Urothelium cell line (cell line): Measurements from ENCODE around the gene PRR20A.
"Not testable (repeated sequence)": the region's sequence is repeated elsewhere in the genome, so short reads cannot be mapped to it uniquely, and the experiment has no call there.

Source experiments
- DNase-seq: peaks from one replicate; pipeline ENCODE4 v3.0.0; 2011; ENCODE audit warnings: low spot score, mixed read lengths
- FAIRE-seq: peaks from 2 replicates; lab custom pipeline; 2011; peaks lifted over from hg19 to GRCh38; lab: Jason Lieb, UNC

PRR20A gene

DNA sequence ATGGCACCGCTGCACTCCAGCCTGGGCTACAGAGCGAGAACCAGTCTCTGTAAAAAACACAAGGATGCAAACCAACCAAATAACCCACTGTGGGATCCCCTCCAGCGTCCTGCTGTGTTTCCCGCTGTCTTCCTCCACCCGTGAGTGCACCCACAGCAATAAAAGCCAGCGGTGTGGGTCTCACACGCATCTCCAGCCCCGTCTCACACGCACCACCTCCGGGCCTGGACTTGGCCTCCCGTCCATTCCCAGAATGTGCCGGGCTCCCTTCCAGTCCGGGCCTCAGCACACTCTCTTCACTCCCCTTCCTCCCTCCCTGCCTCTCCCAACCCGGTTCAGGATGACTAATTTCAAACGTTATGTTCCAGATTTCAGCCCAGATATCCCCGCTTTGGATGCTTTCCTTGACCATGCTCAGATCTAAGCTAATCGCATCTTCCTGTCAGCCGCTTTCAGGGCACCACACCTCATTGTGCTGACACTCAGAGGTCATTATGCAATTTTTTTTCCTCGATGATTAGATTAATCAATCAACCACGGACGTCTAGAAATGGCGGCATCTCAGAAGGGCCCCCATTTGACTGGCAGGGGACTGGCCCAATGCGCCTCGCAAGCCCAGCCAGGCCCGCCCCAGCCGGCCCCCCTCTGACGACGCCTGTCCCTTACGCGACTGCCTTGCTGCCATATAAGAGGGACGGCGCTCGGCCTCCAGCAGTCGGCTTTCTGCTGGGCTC is at the start of gene PRR20A:
PRR20A (plus strand) TSS at position 684 of the 734 bp plus-strand sequence. CDS start 387 bp downstream, outside the sequence.
- DNase-seq, FAIRE-seq: not testable (repeated sequence)

DNA sequence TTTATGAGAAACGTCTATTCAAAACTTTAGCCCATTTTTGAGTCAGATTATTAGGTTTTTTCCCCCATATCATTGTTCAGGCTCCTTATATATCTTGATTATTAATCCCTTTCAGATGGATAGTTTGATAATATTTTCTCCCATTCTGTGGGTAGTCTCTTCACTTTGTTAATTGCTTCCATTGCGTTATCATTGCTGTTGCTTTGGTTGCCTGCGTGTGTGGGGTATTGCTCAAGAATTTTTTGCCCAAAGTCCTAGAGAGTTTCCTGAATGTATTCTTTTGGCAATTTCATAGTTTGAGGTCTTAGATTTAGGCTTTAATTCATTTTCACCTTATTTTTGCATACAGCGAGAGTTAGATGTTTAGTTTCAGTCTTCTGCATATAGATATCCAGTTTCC is 25.8 kb upstream of the PRR20A start:
- DNase-seq (no peak), FAIRE-seq (no peak)

DNA sequence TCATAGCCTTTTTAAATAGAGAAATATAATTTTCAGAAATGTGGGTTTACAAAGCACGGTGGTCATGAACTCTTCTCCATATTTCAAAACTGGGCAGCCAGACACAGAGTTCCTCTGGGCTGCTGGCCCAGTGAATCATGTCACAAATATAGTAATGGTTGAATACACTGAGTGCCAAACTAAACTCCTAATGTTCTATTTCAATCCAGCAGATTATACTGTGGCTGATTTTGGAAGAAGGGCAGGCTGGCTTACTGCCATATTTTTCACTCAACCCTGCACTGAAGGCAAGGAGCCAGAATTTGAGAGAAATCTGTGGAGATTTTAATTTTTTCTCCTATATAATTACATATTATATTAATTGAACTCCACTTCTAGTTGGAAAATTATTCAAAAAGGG is 17.0 kb upstream of the PRR20A start:
- DNase-seq: no peak
- FAIRE-seq: no peak

DNA sequence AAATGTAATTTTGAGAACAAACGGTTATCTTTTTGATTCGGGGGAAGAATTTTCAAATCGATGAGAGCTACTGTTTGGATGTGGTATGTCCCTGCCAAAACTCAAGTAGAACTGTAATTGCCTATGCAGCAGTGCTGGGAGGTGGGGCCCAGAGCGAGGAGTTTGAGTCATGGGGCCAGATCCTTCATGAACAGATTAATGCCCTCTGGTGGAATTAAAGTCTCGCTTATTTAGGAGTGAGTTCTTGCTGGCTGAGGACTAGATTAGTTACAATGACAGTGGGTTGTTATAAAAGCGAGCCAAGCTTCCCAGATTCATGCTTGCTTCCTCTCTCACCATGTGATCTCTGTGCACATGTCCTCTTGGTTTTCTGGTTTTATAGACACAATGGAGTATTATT is 11.8 kb upstream of the PRR20A start:
- DNase-seq (no peak), FAIRE-seq (no peak)

DNA sequence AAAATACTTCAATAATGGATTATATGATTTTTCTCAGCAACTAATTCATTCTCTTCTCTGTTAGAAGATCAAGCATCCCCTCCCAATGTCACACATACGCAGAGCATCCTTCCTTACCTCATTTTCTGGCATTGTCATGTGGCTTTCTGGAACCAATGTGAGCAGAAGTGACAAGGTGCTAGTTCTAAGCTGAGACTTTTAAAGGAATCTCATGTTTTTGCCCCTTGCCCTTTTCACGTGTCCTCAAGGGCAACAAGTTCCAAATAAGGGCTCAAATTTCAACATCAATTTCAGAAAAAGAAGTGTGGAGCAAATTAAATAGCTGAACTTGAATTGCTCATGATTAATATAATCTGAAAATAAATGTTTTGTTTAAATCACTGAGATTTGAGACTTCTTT is 4.6 kb upstream of the PRR20A start:
- DNase-seq: no peak
- no peak for FAIRE-seq

DNA sequence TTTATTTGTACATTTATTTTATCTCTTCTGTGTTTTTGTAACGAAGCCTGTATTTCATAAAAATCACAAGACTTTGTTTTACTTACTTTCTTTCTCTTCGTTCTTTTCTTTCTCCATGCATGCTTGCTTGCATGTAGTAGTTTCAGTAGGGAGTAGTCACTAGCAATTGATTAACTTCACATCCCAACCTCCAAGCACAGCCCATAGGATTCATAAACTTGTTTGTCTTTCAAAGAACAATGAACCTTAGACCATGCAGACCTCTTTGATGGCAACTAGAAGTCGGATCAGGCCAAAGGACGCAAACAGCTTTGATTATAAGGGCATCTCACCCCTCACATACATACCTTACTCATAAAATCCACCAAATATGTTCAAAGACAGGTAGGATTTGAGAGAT is 3.1 kb upstream of the PRR20A start:
- DNase-seq (no peak), FAIRE-seq (no peak)

DNA sequence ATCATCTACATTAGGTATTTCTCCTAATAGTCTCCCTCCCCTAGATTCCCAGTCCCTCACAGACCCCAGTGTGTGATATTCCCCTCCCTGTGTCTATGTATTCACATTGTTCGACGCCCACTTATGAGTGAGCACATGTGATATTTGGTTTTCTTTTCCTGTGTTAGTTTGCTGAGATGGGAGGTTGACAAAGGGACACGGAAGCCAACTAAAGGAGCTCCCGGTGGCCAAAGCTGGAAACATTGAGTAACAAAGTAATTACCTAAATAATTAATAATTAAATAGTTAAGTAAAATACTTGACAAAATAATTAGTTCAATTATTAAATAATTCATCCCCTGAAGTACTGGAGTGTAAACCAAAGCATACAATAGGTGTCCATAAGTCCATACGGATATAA is 1.7 kb upstream of the PRR20A start:
- no peak for FAIRE-seq
- no peak for DNase-seq

DNA sequence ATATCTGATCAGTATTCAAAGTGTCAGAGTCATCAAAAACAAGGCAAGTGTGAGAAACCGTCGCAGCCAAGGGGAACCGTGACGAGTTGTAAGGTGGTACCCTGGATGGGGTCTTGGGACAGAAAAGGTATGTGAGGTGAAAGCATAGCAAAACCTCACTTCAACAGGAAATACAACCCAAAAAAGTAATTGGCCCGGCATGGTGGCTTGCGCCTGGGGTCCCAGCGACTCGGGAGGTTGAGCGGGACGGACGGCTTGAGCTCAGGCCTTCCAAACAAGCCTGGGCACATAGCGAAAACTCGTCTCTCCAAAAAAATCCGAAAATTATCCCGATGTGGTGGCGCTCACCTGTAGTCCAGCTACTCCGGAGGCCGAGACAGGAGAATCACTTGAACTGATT is 937 bp upstream of the PRR20A start:
- not testable (repeated sequence) for FAIRE-seq, DNase-seq

DNA sequence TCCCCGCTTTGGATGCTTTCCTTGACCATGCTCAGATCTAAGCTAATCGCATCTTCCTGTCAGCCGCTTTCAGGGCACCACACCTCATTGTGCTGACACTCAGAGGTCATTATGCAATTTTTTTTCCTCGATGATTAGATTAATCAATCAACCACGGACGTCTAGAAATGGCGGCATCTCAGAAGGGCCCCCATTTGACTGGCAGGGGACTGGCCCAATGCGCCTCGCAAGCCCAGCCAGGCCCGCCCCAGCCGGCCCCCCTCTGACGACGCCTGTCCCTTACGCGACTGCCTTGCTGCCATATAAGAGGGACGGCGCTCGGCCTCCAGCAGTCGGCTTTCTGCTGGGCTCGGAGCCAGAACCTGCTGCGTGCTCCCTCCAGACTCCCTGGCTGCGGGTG is 6.5 kb downstream of the PRR20A start, which contains the start of gene PRR20B:
PRR20B (plus strand) TSS at position 301 of the 400 bp plus-strand sequence. CDS start 387 bp downstream, outside the sequence.
- FAIRE-seq, DNase-seq: not testable (repeated sequence)

DNA sequence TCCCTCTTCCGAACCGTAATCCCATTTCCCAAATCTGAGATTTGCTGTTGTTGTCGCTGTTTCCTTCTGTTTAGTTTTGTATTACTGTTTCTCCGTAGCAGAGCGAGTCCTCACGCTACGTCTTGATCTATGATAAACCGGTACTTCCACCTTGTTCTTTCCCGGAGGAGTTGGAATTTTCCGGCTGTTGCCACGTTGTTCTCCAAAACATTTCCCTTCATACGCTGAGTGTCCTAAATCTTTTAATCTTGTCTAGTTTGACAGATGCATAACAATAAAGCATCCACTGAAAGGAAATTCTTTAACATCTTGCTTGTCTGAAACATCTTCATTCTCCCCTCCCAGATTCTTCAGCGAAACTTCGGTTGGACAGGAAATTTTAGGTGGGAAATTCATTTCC is 7.4 kb downstream of the PRR20A start:
- DNase-seq: not testable (repeated sequence)

DNA sequence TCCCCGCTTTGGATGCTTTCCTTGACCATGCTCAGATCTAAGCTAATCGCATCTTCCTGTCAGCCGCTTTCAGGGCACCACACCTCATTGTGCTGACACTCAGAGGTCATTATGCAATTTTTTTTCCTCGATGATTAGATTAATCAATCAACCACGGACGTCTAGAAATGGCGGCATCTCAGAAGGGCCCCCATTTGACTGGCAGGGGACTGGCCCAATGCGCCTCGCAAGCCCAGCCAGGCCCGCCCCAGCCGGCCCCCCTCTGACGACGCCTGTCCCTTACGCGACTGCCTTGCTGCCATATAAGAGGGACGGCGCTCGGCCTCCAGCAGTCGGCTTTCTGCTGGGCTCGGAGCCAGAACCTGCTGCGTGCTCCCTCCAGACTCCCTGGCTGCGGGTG is 13.0 kb downstream of the PRR20A start, which contains the start of gene PRR20C:
PRR20C (plus strand) TSS at position 301 of the 400 bp plus-strand sequence. CDS start 387 bp downstream, outside the sequence.
- FAIRE-seq, DNase-seq: not testable (repeated sequence)

More for the DNA sequence above, 7.4 kb downstream of the PRR20A start:
- not testable (repeated sequence) for FAIRE-seq

DNA sequence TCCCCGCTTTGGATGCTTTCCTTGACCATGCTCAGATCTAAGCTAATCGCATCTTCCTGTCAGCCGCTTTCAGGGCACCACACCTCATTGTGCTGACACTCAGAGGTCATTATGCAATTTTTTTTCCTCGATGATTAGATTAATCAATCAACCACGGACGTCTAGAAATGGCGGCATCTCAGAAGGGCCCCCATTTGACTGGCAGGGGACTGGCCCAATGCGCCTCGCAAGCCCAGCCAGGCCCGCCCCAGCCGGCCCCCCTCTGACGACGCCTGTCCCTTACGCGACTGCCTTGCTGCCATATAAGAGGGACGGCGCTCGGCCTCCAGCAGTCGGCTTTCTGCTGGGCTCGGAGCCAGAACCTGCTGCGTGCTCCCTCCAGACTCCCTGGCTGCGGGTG is 19.6 kb downstream of the PRR20A start, which contains the start of gene PRR20D:
PRR20D (plus strand) TSS at position 301 of the 400 bp plus-strand sequence. CDS start 387 bp downstream, outside the sequence.
- FAIRE-seq, DNase-seq: not testable (repeated sequence)

DNA sequence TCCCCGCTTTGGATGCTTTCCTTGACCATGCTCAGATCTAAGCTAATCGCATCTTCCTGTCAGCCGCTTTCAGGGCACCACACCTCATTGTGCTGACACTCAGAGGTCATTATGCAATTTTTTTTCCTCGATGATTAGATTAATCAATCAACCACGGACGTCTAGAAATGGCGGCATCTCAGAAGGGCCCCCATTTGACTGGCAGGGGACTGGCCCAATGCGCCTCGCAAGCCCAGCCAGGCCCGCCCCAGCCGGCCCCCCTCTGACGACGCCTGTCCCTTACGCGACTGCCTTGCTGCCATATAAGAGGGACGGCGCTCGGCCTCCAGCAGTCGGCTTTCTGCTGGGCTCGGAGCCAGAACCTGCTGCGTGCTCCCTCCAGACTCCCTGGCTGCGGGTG is 26.2 kb downstream of the PRR20A start, which contains the start of gene PRR20E:
PRR20E (plus strand) TSS at position 301 of the 400 bp plus-strand sequence. CDS start 387 bp downstream, outside the sequence.
- not testable (repeated sequence) for FAIRE-seq, DNase-seq

DNA sequence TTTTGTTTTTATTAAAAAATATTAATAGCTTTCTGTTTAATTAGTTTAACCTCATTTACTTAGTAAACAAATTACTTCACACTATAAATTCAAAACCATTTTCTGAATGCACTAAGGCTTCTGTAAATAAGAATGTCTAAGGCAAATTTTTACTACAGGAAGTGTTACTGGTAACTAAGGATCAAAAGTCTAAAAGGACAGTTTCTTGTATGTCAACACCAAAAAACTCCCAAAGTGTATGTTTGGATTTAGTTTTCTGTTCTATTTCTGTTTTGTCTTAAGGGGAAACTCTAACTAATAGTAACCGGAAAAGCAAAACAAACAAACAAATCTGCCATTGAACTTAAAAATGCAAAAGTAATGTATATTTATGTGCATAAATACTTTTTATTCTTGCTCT is 50.9 kb downstream of the PRR20A start:
- DNase-seq (no peak), FAIRE-seq (no peak)
